GM19372 (cell line): Measurements from ENCODE around the gene MTARC2.

ENCODE experiments used
- ATAC-seq: cut with Tn5 transposase; IDR thresholded peaks from one replicate; pipeline ENCODE4 v1.9.1; 2021; ENCODE audit warnings: mild to moderate bottlenecking, low read depth, moderate library complexity; ENCODE audit not compliant: unreplicated experiment

MTARC2 gene

GRCh38 chr1:220824031-220824989 lies 76.2 kb downstream of the MTARC2 start:
- no peak for ATAC-seq

- no peak for ATAC-seq
Measured at GRCh38 chr1:220825819-220826551, 77.9 kb downstream of the MTARC2 start.

DNA sequence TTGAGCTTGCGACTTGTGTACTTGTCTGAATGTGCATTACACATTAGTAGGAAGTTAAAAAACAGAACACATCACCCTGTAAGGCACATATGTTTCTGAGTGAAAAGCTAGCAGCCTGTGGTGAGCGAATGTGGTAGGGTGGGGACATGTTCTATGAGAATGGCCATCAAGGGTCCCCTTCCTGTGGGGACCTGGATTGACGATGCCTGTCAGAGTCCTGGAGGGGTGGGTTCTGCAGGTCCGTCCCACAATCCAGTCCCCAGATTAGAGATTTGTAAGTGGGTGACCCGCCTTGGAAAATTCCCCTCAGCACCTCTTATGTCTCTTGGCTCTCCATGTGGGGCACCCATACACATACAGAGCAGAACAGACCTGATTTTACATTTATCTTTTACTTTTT lies 78.6 kb downstream of the MTARC2 start:
- no peak for ATAC-seq

DNA sequence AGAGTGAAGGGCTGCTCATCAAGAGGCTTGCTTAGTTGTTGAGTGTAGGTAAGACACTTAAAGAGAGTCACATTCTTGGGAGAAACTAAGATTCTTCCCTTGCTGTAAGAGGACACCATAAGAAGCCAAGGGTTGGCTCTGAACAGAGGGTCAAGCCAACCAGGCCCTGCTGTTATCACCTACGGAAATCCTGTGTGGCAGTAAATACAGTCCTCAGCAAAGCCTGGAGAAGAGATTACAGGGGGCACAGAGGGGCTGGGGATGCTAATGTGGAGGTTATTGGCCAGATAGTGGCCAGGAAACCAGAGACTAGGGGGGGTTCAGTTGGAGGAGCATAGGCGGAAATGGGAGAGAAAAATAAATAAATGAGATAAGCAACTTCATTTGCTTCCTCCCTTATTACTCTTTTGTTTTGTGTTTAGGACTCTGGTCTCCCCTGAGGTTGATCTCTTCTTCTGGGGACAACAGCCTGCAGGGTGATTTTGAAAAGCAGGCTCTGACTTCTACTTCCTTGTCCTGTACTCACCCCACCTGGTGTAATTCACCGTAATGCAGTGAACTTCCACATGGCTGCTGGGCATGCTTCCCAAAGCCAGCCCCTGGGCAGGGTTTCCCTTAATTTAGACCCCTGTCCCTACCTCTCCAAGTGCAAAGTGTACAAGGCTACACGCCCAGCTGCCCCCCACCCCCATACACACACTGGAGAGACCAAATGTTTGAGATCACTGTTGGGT lies 79.5 kb downstream of the MTARC2 start:
- ATAC-seq: no peak

GRCh38 chr1:220828179-220828490 lies 80.0 kb downstream of the MTARC2 start:
- no peak for ATAC-seq

- ATAC-seq: no peak
Measured at GRCh38 chr1:220828950-220829586, 80.9 kb downstream of the MTARC2 start.

- ATAC-seq: no peak
Measured at GRCh38 chr1:220833436-220833835, 85.3 kb downstream of the MTARC2 start.
